ENCODE measurements around the gene PRKN.

The PRKN gene

GRCh38 chr6:161745594-161746141 is 981.9 kb downstream of the PRKN start:
- DNase-seq: no peak

GRCh38 chr6:161745128-161745527 is 982.4 kb downstream of the PRKN start:
- DNase-seq: no peak

- peak; percentile 26 for DNase-seq
Measured at GRCh38 chr6:161744211-161745067, 983.1 kb downstream of the PRKN start.

GRCh38 chr6:161743509-161744178 is 983.9 kb downstream of the PRKN start:
- no peak for DNase-seq

- DNase-seq: no peak
Measured at GRCh38 chr6:161740486-161740885, 987.1 kb downstream of the PRKN start.

GRCh38 chr6:161736781-161737292 is 990.7 kb downstream of the PRKN start:
- DNase-seq: no peak

- DNase-seq: no peak
Measured at GRCh38 chr6:161736326-161736725, 991.2 kb downstream of the PRKN start.

GRCh38 chr6:161732594-161732993 is 995.0 kb downstream of the PRKN start:
- no peak for DNase-seq

- DNase-seq: no peak
Measured at GRCh38 chr6:161727083-161727833, 1000.3 kb downstream of the PRKN start.

- DNase-seq: no peak
Measured at GRCh38 chr6:161722394-161722793, 1005.2 kb downstream of the PRKN start.

GRCh38 chr6:161721511-161721910 is 1006.1 kb downstream of the PRKN start:
- no peak for DNase-seq

GRCh38 chr6:161716176-161716575 is 1011.4 kb downstream of the PRKN start:
- no peak for DNase-seq

GRCh38 chr6:161711938-161712337 is 1015.6 kb downstream of the PRKN start:
- DNase-seq: no peak

- no peak for DNase-seq
Measured at GRCh38 chr6:161711515-161711914, 1016.1 kb downstream of the PRKN start.

GRCh38 chr6:161710698-161711097 is 1016.9 kb downstream of the PRKN start:
- DNase-seq: no peak

- DNase-seq: no peak
Measured at GRCh38 chr6:161701056-161701455, 1026.5 kb downstream of the PRKN start.

- DNase-seq: no peak
Measured at GRCh38 chr6:161696801-161697200, 1030.8 kb downstream of the PRKN start.

GRCh38 chr6:161694995-161695394 is 1032.6 kb downstream of the PRKN start:
- DNase-seq: no peak

GRCh38 chr6:161686655-161687054 is 1040.9 kb downstream of the PRKN start:
- no peak for DNase-seq

- no peak for DNase-seq
Measured at GRCh38 chr6:161684731-161685475, 1042.7 kb downstream of the PRKN start.

GRCh38 chr6:161683400-161683799 is 1044.2 kb downstream of the PRKN start:
- DNase-seq: no peak

- DNase-seq: no peak
Measured at GRCh38 chr6:161682982-161683381, 1044.6 kb downstream of the PRKN start.

Measured in femur (tissue), 1 donor.